DMS79 treated with DMSO at 0.1 percent for 48 hours (cell line): ENCODE data around the gene HDAC2.
A peak's percentile ranks its signal among the peaks of the same experiment; 100 is the strongest.

Source experiments
- DNase-seq: peaks from one replicate; lab custom pipeline; 2025; lab: John Stamatoyannopoulos, UW

The HDAC2 gene

GRCh38 chr6:113909224-113909856 is 61.6 kb downstream of the HDAC2 start:
- peak; percentile 89 for DNase-seq

- no peak for DNase-seq
These were observed 62.1 kb downstream of the HDAC2 start for GRCh38 chr6:113908801-113909200.

- DNase-seq, result no peak
These were observed 63.7 kb downstream of the HDAC2 start for GRCh38 chr6:113907102-113907815.

- DNase-seq, result no peak
These were observed 67.2 kb downstream of the HDAC2 start for GRCh38 chr6:113903666-113904330.

GRCh38 chr6:113901482-113901881 is 69.5 kb downstream of the HDAC2 start:
- DNase-seq, result no peak

DNA sequence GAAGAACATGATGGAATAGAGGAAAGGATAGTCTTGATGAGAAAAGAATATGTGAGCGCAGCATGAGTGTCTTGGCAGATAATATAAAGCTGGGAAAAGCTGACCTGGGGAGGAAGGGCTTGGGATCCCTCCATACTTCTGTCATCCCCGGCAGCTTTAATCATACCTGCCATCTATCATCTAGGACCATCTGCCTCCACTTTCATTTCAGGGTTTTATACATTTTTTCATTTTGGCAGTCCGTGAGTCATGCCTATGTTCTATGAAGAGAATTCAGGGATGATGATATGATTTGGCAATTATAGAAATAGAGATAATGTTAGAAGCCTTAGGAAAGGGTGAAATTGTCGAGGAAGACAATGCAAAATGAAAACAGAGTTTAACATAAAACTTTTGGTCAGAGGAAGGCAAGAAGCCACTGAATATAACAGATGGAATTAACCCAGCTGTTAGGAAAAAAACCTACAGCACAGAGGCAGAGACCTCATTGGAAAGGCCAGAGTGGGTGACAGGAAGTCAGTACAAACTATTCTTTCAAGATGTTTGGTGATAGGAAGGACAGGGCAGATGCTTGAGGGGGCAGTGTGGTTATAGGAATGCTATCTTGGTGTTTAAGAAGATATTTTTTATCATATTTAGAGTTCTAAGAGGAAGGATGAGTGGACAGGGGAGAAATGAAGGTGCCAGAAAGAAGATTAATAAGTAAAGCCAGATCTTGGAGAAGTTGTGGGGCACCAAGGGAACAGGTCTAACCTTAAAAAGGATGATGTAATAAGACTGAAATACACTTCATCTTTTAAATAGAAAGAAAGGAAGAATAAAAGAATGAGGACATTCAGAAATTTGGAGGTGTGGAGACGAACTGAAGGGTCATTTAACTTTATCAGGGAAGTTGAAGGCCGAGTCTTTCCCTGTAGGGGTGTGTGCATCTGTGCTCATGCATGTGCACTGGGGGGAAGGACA is 76.0 kb downstream of the HDAC2 start:
- DNase-seq, result no peak

DNA sequence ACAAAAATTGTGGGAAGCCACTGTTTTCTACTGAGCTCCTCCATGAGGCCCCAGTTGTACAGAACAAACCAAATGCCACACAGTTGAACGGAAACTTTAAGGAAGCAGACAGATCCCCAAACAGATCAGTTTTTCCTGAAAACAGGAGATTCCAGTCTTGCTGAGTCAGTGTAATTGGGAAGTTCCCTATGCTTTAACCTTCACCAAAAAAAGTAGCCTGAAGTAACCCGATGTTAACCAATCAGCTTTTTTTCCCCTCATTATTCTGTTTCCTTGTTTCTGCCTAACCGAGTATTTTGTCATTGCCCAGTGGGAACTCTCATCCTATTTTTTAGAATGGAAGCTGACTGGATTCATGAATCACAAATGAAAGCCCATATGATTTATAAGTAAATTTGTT is 77.1 kb downstream of the HDAC2 start:
- no peak for DNase-seq

- DNase-seq, result no peak
These were observed 77.5 kb downstream of the HDAC2 start for GRCh38 chr6:113893451-113893850.

DNA sequence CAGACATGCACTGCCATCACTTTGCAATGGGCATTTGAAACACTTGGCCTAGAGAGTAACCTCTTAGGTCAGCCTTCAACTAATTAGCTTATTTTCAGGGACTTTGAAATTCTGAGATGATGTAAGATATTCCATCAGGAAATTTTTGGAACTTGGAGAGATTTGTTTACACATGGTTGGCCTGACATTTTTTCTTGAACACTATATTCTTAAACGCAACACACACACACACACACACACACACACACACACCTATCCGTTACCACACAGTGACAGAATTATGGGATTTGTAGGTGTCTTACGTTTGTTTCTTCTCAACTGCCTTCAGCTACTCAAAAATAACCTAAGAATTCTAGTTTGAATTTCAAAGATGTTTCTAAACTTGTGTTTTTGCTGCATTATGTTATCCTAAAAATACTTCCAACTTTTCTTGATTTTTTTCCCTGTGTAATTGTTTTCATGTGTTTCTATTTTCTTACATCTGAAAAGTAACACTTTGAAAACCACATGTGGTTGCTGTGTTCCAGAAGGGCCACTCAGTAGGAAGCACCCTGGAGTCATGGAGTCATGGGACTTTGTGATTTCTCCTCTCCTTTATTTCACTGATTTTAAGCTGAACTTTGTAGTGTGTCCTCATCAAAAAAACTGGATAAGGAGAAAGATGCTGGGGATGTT is 81.9 kb downstream of the HDAC2 start:
- no peak for DNase-seq

GRCh38 chr6:113888493-113888892 is 82.5 kb downstream of the HDAC2 start:
- no peak for DNase-seq

- no peak for DNase-seq
These were observed 84.4 kb downstream of the HDAC2 start for GRCh38 chr6:113886512-113886911.

DNA sequence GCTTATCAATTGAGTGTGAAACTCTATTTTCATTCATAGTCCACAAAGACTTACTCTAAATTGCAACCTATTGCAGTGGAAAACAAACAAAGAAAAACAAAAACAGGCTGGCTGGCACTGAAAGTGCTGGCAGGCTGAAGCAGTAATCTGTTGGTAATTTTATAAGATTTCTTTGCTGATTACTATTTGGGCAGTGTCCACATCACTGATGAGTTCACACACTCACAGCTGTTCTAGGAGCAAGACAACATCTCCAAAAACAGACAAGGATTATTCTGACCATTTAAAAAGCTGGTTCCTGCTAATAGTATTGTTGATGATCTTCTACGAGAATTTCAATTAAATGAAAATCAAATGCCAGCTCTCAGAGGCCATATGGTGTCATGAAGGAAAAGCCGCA is 86.9 kb downstream of the HDAC2 start:
- no peak for DNase-seq
